ENCODE results near the gene SNCG. TPM values are rescaled to one million over a fixed set of nuclear protein-coding genes. Genes with fewer than 3 reads are reported as not detected.
A peak's percentile ranks its signal among the peaks of the same experiment; 100 is the strongest.

Gene SNCG
- total RNA-seq, 1 experiment from 2014 or later, result 5.5 TPM

DNA sequence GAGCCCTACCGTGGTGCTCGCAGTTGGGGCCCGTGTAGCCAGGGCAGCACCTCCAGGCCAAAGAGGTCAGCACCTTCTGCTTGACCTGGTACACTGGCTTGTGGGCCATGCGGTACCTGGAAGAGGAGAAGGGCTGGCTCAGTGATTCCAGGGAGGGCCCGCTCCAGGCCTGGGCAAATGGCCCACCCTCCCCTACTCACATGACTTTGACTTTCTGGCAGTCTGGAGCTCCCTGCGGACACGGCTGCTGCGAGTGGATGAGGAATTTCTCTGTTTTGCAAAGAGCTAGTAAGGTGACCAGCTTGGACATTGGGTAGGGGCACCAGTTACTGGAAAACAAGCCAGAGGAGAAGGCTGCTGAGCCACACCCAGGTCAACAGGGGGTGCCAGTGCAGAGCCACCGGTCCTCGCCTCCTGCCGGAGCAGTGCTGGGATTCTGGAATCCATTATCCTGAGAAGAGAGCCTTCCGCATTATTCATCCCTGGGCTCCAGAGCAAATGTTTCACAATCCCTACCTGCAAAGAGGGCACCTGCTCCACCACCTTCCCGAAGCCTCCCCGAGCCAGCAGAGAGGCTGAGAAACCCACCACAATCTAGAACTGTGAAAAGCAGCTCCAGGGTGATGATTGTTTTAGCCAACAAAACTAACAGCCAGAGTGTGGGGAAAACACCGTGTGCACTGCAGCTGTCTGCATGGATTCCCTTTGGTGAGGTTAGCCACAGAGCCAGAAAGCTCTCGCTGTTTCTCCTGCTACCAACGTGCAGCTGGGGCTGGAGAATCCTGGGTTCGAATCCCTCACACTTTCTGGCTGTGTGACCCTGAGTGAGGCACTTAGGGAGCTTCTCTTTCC is 12.8 kb upstream of the SNCG start:
- Histone ChIP-seq H3K27ac (ENCODE audit: insufficient read length, low read depth, low read length) (no peak overlapping the region), H3K4ac (ENCODE audit: low read depth, low read length) (no peak overlapping the region), H3K4me2 (ENCODE audit: insufficient read depth, insufficient read length, low read length) (no peak overlapping the region), H2AK5ac (ENCODE audit: insufficient read length, low read length) (no peak overlapping the region), H3K9ac (ENCODE audit: extremely low read depth, insufficient read length, low read length) (no peak overlapping the region), H3K79me2 (ENCODE audit: insufficient read depth, low read length) (no peaks in the 10 kb centered on the region), H2BK120ac (ENCODE audit: low read depth, low read length, poor library complexity, severe bottlenecking) (no peak overlapping the region), H2AFZ (ENCODE audit: low read length) (no peak overlapping the region), H3T11ph (ENCODE audit: low read length) (no peak overlapping the region), H3K79me1 (ENCODE audit: insufficient read depth, low read depth, low read length, poor library complexity, severe bottlenecking) (no peaks in the 10 kb centered on the region), H2BK12ac (ENCODE audit: insufficient read length, low read depth, low read length) (no peak overlapping the region), H4K8ac (replicated peaks; ENCODE audit: insufficient read length, low read depth, low read length) (no peak overlapping the region), H3K27me3 (ENCODE audit: insufficient read depth, low read length) (no peaks in the 10 kb centered on the region), H4K20me1 (ENCODE audit: control insufficient read depth, insufficient read depth, insufficient read length) (no peaks in the 10 kb centered on the region), H2BK20ac (ENCODE audit: low read depth, low read length, poor library complexity, severe bottlenecking) (no peak overlapping the region), H3K56ac (ENCODE audit: insufficient read length, low read depth, low read length) (no peak overlapping the region), H3K18ac (ENCODE audit: insufficient read length, low read depth, low read length) (no peak overlapping the region), H3K14ac (ENCODE audit: insufficient read depth, low read length) (no peak overlapping the region), H3K9me3 (ENCODE audit: control insufficient read depth, low read depth, low read length) (no peaks in the 10 kb centered on the region), H3K23ac (ENCODE audit: insufficient read length, low read depth, low read length) (no peak overlapping the region), H3K23me2 (ENCODE audit: insufficient read length, low read depth, low read length, poor library complexity, severe bottlenecking) (no peaks in the 10 kb centered on the region), H4K5ac (ENCODE audit: insufficient read length, low read depth, low read length) (no peak overlapping the region), H2BK15ac (ENCODE audit: low read depth, low read length) (no peak overlapping the region), H2BK5ac (ENCODE audit: insufficient read length, low read length) (no peak overlapping the region), H4K91ac (ENCODE audit: insufficient read length, low read depth, low read length) (no peak overlapping the region), H3K4me1 (ENCODE audit: insufficient read depth, low read length) (peaks cover 3% of the 10 kb centered on the region; the same call in 1 of the 2 replicates)
- TF ChIP-seq CTCF (conservative IDR thresholded peaks at IDR 0.05), result peak; percentile 80
- Mint-ChIP-seq H3K36me3 (ENCODE audit: insufficient read depth in 1 of 3, low read depth in 3 of 3) (peaks cover 0 to 3% (median 0%) of the 10 kb centered on the region in 3 experiments; a peak in 1 of 7 replicates), H3K9me3 (peaks cover 2% of the 10 kb centered on the region in 2 experiments; a peak in 3 of 5 replicates), H3K4me3 (no peak overlapping the region; a peak in 2 of 5 replicates), H3K27me3 (ENCODE audit: low read depth) (peaks cover 5% of the 10 kb centered on the region), H3K4me1 (peaks cover 17 to 23% of the 10 kb centered on the region in 2 experiments), H3K27ac (peak overlapping the region in 1 of 3 experiments; percentile 49; a peak in 1 of 7 replicates)
- no CpG with 5 or more reads among the region's 18 CpGs for WGBS (ENCODE audit: extremely low coverage, insufficient read length, low lambda C conversion rate)
- DNase-seq, result peak; percentile 89
